22Rv1 (cell line): ENCODE measurements around the gene MREG.

Source experiments
- ZFX ChIP-seq: fragments of 450-650 bp; IDR thresholded peaks from 2 replicates; pipeline ENCODE4 v1.6.1; 2017; ENCODE audit warnings: antibody characterized with exemption, borderline replicate concordance
- TF ChIP-seq, protein P1 (sequence below): fragments of 450-650 bp; IDR thresholded peaks from 2 replicates; pipeline ENCODE4 v1.5.1; 2017; ENCODE audit warnings: mild to moderate bottlenecking

DNA sequence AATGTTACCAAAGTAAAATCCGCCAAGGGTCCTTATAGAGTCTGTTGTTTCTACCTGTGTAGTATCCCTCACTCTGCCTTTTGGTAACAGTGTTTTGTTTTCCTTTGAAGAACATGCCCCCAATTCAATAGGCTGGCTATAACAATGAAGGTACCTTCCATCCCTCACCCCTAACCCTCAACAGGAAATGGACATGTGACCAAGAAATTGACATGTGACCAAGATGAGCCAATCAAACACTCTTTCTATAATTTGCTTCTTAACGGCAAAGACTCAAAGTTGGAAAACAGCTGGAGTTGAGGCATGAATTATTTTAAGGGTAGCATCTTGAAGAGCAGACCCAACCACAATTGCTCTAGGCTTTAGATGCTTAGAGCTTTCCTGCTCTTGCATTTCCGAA lies 5.4 kb upstream of the MREG start:
- TF ChIP-seq, protein P1, sequence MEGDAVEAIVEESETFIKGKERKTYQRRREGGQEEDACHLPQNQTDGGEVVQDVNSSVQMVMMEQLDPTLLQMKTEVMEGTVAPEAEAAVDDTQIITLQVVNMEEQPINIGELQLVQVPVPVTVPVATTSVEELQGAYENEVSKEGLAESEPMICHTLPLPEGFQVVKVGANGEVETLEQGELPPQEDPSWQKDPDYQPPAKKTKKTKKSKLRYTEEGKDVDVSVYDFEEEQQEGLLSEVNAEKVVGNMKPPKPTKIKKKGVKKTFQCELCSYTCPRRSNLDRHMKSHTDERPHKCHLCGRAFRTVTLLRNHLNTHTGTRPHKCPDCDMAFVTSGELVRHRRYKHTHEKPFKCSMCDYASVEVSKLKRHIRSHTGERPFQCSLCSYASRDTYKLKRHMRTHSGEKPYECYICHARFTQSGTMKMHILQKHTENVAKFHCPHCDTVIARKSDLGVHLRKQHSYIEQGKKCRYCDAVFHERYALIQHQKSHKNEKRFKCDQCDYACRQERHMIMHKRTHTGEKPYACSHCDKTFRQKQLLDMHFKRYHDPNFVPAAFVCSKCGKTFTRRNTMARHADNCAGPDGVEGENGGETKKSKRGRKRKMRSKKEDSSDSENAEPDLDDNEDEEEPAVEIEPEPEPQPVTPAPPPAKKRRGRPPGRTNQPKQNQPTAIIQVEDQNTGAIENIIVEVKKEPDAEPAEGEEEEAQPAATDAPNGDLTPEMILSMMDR, result no peak
- TF ChIP-seq ZFX, result no peak
